Large intestine (tissue), 3 donors: ENCODE data around the gene STK32B. TPM values are rescaled to one million over a fixed set of nuclear protein-coding genes. Genes with fewer than 3 reads are reported as not detected.

ENCODE experiments used
- DNase-seq, 2 donors: peaks; one replicate each; pipeline versions ENCODE4 v3.0.0 to v3.0.0-alpha.2; 2013
- H3K27ac ChIP-seq: one replicate; pipeline ENCODE4 v1.5.1; 2013; ENCODE audit warnings: low read length
- H3K27me3 ChIP-seq: 2 replicates; pipeline ENCODE4 v1.6.1; 2013; ENCODE audit warnings: low read length; ENCODE audit not compliant: control insufficient read depth, insufficient read depth
- H3K36me3 ChIP-seq: 2 replicates; pipeline ENCODE4 v1.6.1; 2013; ENCODE audit warnings: low read length; ENCODE audit not compliant: control insufficient read depth, insufficient read depth
- H3K4me1 ChIP-seq: one replicate; pipeline ENCODE4 v1.6.1; 2013; ENCODE audit warnings: low read length; ENCODE audit not compliant: control insufficient read depth, insufficient read depth
- H3K4me3 ChIP-seq: one replicate; pipeline ENCODE4 v1.5.1; 2013; ENCODE audit warnings: low read length
- H3K9me3 ChIP-seq: one replicate; pipeline ENCODE4 v1.6.1; 2013; ENCODE audit warnings: mild to moderate bottlenecking, low read depth, low read length, moderate library complexity; ENCODE audit not compliant: control insufficient read depth
- WGBS: methylation state at CpG from one replicate; pipeline ENCODE4 v1.1.5; 2013; ENCODE audit warnings: low lambda C conversion rate; ENCODE audit not compliant: insufficient coverage; 5-methylcytosine and 5-hydroxymethylcytosine counted together
- polyA plus RNA-seq: library from polyadenylated mRNA; unstranded; fragments of 120-200 nt; gene quantifications from one replicate; pipeline ENCODE4 v1.2.1, GENCODE V29; 2013

Gene STK32B
- polyA plus RNA-seq, 1 donor = 1.6 TPM

DNA sequence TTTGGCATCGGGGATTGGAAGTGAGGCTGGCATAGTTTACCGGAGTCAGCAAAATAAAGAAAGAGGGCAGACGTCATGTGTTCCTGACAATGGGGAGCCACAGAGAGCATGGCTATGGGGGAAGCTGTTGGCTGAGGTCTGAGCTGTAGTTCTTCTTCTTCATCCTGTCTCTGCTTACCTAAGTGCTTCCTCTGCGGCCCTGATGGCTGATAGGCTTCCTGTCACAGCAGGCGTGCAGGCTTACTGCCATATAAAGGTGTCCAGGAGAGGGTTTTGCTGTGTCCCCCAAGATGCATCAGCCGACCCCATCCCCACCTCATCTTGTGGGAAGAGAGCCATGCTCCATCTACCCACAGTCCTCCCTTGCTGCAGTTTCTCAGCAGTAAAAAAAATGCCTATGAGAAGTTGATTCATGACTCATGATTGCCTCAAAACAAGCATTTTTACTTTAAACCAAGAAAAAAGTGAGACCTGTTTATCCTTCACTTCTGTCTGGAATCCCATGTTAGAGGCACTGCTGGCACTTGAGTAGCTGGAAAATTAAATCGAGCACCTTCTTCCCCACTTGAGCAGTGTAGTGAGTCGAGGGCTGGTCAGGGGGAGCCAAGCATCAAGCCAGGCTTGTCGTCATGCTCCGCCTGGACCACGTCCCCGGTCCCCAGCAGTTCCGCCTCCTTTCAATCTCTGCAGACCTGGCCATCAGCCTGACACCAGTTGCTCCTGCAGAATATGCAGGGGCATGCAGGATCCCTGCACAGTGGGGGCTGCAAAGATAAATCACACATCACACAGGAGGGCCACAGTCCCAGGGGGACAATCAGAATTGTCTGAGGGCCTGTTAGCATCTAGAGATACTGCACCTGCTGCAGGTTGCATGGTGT, 419.3 kb downstream of the STK32B start:
- Histone ChIP-seq H3K27me3 (no peaks in the 10 kb centered on the region), H3K4me3 (no peak overlapping the region), H3K36me3 (no peaks in the 10 kb centered on the region), H3K4me1 (no peaks in the 10 kb centered on the region), H3K9me3 (no peaks in the 10 kb centered on the region), H3K27ac (no peak overlapping the region)
- WGBS = no CpG with 5 or more reads among the region's 13 CpGs
- DNase-seq = no peak

DNA sequence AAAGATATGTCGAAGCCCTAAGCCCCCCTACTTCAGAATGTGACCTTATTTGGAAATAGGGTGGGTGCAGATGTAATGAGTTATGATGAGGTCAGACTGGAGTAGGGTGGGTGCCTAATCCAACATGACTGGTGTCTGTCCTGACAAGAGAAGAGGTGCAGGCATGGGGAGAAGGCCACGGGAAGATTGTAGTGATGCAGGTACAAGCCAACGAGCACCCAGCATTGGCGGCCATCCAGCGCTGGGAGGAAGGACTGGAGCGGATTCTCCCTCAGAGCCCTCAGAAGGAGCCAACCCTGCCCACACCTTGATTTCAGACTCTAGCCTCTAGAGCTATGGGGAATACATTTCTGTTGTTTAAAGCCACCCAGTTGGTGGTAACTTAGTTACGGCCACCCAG, 419.9 kb downstream of the STK32B start:
- H3K4me3 ChIP-seq = no peak overlapping the region
- H3K9me3 ChIP-seq = no peaks in the 10 kb centered on the region
- DNase-seq = no peak
- no peak overlapping the region for H3K27ac ChIP-seq
- no peaks in the 10 kb centered on the region for H3K27me3 ChIP-seq
- no CpG with 5 or more reads among the region's 7 CpGs for WGBS
- no peaks in the 10 kb centered on the region for H3K4me1 ChIP-seq
- no peaks in the 10 kb centered on the region for H3K36me3 ChIP-seq

DNA sequence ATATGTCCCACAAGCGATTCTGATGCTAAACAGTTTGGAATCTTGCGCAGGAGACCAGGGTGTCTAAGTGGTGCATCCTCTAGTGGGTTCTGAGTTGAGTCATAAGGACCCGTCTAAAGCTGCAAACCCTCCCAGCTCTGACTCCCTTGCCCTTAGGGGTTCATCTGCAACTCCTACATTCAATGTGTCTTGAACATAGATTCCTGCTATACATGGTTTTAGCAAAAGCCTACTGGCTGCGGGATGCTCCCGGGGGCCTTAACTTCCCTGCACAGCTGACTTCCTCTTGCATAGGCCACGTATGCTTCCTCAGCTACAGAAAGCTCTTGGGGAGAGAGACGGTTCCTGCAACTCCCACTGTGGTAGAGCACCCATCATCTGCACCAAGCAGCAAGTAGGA, 420.4 kb downstream of the STK32B start:
- no peak for DNase-seq
- H3K4me1 ChIP-seq = no peaks in the 10 kb centered on the region
- no peak overlapping the region for H3K27ac ChIP-seq
- H3K9me3 ChIP-seq = no peaks in the 10 kb centered on the region
- WGBS = no CpG with 5 or more reads among the region's 7 CpGs
- H3K36me3 ChIP-seq = no peaks in the 10 kb centered on the region
- H3K27me3 ChIP-seq = no peaks in the 10 kb centered on the region
- no peak overlapping the region for H3K4me3 ChIP-seq

DNA sequence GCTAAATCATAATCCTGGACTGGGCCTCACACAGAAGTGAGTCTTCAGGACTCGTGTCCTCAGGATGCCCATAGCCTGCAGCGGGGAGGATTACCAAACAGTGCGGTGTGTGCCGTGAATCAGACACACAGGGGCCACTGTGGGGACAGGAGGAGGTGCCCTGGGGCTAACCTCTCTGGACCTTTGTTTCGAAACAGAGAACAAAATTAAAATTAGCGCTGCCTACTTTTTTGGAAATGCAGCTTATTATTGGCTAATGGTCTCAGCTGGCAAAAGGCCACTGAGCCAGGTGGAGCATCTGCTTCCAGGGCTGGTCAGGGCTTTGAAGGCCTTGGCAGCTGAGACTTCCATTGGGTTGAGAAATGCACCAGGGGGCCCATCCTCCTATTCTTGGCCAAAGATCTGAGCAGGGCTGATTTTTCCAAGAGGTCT, 420.9 kb downstream of the STK32B start:
- Histone ChIP-seq H3K27ac (no peak overlapping the region), H3K4me1 (no peaks in the 10 kb centered on the region), H3K9me3 (no peaks in the 10 kb centered on the region), H3K36me3 (no peaks in the 10 kb centered on the region), H3K4me3 (no peak overlapping the region), H3K27me3 (no peaks in the 10 kb centered on the region)
- DNase-seq = no peak
- 100% methylated on average over 2 of the region's 6 CpGs for WGBS

DNA sequence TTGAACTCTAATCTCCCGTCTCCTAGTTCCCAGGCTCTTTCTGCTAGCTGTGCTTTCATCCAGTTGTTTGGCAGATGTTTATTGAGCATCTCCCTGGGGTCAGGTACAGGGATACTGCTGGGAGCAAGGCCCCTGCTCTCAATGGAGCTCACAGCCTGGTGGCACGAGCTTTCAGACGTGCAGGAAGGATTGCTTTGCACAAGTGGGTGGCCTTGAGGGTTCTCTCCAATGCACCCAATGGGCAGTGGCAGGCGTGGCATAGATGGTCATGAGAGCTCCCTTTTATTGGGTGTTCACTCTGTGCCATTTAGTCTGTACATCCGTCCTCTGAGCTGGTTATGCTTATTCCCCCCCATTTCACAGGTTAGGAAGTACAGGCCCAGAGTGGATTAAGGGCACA, 421.8 kb downstream of the STK32B start:
- DNase-seq = no peak
- no CpG with 5 or more reads among the region's 5 CpGs for WGBS
- H3K4me1 ChIP-seq = no peaks in the 10 kb centered on the region

DNA sequence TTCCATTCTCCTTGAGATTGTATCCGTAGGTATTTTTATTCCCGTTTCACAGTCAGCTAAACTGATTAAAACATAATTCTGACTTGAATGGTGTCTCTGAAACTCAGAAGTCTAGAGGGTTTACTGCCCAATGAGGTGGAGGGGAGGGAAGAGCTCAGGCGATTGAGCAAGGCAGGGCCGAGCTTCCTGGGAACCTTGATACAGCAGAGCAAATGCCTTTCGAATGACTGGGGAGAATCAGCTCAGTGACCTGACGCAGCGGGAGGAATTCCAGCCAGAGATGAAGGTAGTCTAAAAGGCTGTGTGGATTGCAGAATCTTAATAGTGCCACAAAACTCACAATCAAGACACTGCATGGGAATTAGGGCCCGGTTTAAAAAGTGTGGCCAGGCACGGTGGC, 423.5 kb downstream of the STK32B start:
- WGBS = 100% methylated on average over 1 of the region's 9 CpGs
- no peak for DNase-seq

More for the DNA sequence above, 421.8 kb downstream of the STK32B start:
- H3K36me3 ChIP-seq = no peaks in the 10 kb centered on the region
- no peak overlapping the region for H3K27ac ChIP-seq
- no peaks in the 10 kb centered on the region for H3K9me3 ChIP-seq
- no peak overlapping the region for H3K4me3 ChIP-seq
- H3K27me3 ChIP-seq = no peaks in the 10 kb centered on the region

DNA sequence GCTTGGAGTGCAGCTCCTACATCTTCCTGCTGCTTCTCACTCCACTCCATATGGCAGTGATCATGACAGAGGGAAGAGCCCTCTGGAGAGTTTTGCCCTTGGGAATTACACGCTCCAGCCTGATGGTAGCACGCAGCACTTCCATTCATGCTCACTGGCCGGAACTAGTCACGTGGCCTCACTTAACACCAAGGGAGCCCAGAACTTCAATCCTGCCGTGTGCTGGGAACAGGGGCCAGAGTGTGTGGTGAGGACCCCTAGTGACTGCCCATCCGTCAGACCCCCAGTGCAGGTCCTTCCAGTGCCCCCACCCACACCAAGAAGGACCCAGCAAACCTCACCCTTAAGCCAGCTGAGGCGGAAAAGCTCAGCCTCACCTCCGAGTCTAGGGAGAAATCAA, 426.3 kb downstream of the STK32B start:
- no peak for DNase-seq
- H3K4me3 ChIP-seq = no peak overlapping the region
- H3K27me3 ChIP-seq = no peaks in the 10 kb centered on the region

More for the DNA sequence above, 423.5 kb downstream of the STK32B start:
- no peaks in the 10 kb centered on the region for H3K4me1 ChIP-seq
- H3K27ac ChIP-seq = no peak overlapping the region
- no peaks in the 10 kb centered on the region for H3K27me3 ChIP-seq
- no peaks in the 10 kb centered on the region for H3K36me3 ChIP-seq
- H3K4me3 ChIP-seq = no peak overlapping the region
- H3K9me3 ChIP-seq = no peaks in the 10 kb centered on the region

DNA sequence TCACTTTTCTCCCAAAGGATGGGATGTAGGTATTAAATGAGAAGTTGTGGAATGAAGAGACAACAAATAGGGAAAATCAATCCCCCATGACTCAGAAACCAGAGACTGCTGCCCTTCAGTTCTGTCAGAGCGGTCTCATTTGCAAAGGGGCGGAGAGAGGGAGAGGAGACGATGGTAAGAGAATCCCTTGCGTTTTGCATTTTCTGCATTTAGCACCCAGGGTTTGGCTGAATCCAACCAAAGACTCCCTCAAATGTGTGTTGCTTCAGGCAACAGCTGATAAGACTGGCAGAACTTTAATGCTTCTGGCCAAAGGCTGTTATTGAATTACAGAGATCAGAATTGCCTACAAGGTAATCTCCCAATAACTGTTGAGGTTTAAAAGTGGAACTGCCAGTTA, 426.9 kb downstream of the STK32B start:
- no peak overlapping the region for H3K4me3 ChIP-seq
- H3K9me3 ChIP-seq = no peaks in the 10 kb centered on the region
- H3K36me3 ChIP-seq = no peaks in the 10 kb centered on the region
- H3K4me1 ChIP-seq = no peaks in the 10 kb centered on the region
- no peak overlapping the region for H3K27ac ChIP-seq
- no peak for DNase-seq
- no CpG with 5 or more reads among the region's 4 CpGs for WGBS
- no peaks in the 10 kb centered on the region for H3K27me3 ChIP-seq

More for the DNA sequence above, 426.3 kb downstream of the STK32B start:
- no peaks in the 10 kb centered on the region for H3K4me1 ChIP-seq
- no peaks in the 10 kb centered on the region for H3K9me3 ChIP-seq
- WGBS = no CpG with 5 or more reads among the region's 8 CpGs
- H3K36me3 ChIP-seq = no peaks in the 10 kb centered on the region
- no peak overlapping the region for H3K27ac ChIP-seq

DNA sequence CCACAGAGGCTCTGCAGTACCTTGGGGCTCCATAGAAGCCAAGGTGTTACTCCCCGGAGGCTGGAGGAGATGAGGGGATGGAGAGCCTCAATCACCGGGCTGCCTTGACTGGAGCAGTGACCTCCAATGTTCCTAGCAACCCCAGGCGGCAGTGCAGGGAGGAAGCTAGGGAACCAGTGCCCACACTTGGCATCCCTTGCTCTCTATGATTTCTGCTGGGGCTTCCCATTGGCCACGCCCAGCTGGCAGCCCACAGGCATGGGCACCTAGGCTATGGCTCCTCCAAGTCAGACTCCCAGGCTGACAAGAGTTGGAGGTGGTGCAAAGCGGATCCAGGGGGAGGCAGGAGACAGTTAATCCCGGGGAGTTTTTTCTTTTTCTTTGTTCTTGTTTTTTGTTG, 427.4 kb downstream of the STK32B start:
- WGBS = no CpG with 5 or more reads among the region's 6 CpGs
- H3K4me3 ChIP-seq = no peak overlapping the region
- no peaks in the 10 kb centered on the region for H3K9me3 ChIP-seq
- no peaks in the 10 kb centered on the region for H3K36me3 ChIP-seq
- H3K27ac ChIP-seq = no peak overlapping the region
- no peaks in the 10 kb centered on the region for H3K27me3 ChIP-seq
- no peak for DNase-seq
- H3K4me1 ChIP-seq = no peaks in the 10 kb centered on the region

DNA sequence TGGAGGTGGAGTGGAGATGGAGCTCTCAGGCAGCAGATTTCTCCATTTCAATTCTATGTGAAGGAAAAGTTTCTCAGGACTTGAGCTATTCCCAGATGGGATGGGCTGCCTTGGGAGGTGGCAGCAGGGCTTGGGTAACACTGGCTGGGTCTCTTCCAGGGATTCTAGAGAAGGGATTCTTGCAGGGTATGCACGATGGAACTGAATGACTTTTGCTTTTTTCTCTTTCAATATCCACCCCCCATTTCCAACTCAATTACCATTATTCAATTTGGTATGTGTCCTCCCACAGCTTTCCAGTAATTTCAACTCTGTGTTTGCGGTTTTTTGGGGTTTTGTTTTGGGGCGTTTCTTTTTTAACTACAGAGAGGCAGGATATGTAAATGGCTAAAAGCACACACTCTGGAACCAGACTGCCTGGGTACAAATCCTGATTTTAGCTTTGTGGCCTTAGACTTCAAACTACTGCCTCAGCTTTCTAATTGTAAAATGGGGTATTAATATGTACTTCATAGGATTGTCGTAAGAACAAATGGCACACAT, 428.3 kb downstream of the STK32B start:
- 100% methylated on average over 3 of the region's 4 CpGs for WGBS
- no peaks in the 10 kb centered on the region for H3K9me3 ChIP-seq
- H3K4me3 ChIP-seq = no peak overlapping the region
- DNase-seq = no peak
- H3K27me3 ChIP-seq = no peaks in the 10 kb centered on the region
- no peaks in the 10 kb centered on the region for H3K4me1 ChIP-seq
- H3K27ac ChIP-seq = no peak overlapping the region
- H3K36me3 ChIP-seq = no peaks in the 10 kb centered on the region

DNA sequence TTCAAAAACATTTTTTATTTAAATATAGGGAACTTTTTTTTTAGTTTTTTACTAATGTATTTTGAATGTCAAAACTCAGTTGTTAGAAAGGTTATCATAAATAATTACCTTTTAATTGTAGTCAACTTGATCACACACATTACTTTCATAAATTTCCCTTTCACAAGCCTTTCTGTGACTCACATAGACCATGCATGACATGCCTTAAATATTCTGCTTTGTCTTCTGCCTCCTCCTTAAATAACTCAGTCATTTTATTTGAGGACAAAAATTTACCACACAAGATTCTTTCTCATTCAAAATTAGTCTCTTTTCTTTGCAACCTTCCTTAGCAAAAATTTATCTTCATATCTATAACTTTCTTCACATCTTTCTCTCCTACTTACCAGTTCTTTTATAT, 437.1 kb downstream of the STK32B start:
- H3K4me1 ChIP-seq = no peaks in the 10 kb centered on the region
- no peak for DNase-seq
- no peak overlapping the region for H3K4me3 ChIP-seq
- no peaks in the 10 kb centered on the region for H3K27me3 ChIP-seq
- H3K27ac ChIP-seq = no peak overlapping the region
- H3K36me3 ChIP-seq = no peaks in the 10 kb centered on the region
- H3K9me3 ChIP-seq = peaks cover 5% of the 10 kb centered on the region
